Tibial artery (tissue), 4 donors: ENCODE results near the gene TBCD.
"Not testable (repeated sequence)": the region's sequence is repeated elsewhere in the genome, so short reads cannot be mapped to it uniquely, and the experiment has no call there.

Source experiments
- DNase-seq, 2 donors: peaks; one replicate each; pipeline ENCODE4 v3.0.0-alpha.2; 2019
- H3K27ac ChIP-seq, 2 donors: fragments of 200-600 bp; sonication (generic) in 1 of 2; 1 replicate in 1 of 2; 2 replicates in 1 of 2; pipeline ENCODE4 v1.5.1; 2018 to 2019; ENCODE audit warnings: mild to moderate bottlenecking in 1 of 2
- H3K27me3 ChIP-seq, 2 donors: fragments of 200-600 bp; sonication (generic) in 1 of 2; one replicate each; pipeline versions ENCODE4 v1.5.1 to v1.6.0; 2016 to 2019
- H3K36me3 ChIP-seq, 3 donors: fragments of 200-600 bp; sonication (generic) in 2 of 3; one replicate each; pipeline ENCODE4 v1.5.1; 2016 to 2019; ENCODE audit warnings: mild to moderate bottlenecking in 2 of 3
- H3K4me1 ChIP-seq, 4 donors: fragments of 200-600 bp; sonication (generic) in 2 of 4; 1 replicate in 3 of 4; 2 replicates in 1 of 4; pipeline ENCODE4 v1.5.1; 2016 to 2019
- H3K4me3 ChIP-seq, 2 donors: fragments of 200-600 bp; sonication (generic) in 1 of 2; 1 replicate in 1 of 2; 2 replicates in 1 of 2; pipeline ENCODE4 v1.5.1; 2018 to 2019; ENCODE audit warnings: mild to moderate bottlenecking in 2 of 2
- H3K9me3 ChIP-seq, 3 donors: fragments of 200-600 bp; sonication (generic) in 1 of 3; one replicate each; pipeline ENCODE4 v1.5.1; 2016 to 2019
- intact Hi-C: fragments of 100-400 bp; cut with DNase I; formaldehyde crosslinking; loops from one replicate; pipeline ENCODE4 v1.15.0; 2023; ENCODE audit warnings: low total_unique reads
- TF ChIP-seq, protein P1 (sequence below), 2 experiments: fragments of 200-600 bp in 1 of 2; fragments of 450-650 bp in 1 of 2; IDR thresholded peaks; one replicate each; pipeline ENCODE4 v1.5.1; 2017 to 2019; ENCODE audit warnings: antibody characterized with exemption in 2 of 2, mild to moderate bottlenecking in 1 of 2, moderate library complexity in 1 of 2

The TBCD gene

DNA sequence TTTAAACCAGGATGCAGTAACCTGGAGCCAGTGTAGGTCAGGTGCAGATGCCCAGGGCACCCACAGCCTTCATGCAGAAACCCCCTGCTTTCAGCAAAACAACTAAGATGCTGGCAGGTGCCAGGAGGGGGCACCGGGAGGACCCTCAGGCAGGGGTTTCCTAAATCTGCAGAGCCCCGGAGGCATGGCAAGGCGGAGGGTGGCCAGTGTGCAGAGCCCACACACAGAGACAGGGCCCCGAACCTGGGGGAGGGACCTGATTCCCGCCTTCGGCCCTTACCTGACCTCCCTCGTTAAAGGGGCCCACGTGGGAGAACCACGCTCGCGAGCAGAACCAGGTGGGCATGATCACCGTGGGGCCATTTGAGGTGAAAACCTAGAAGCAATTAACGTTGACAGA lies 213.5 kb downstream of the TBCD start:
- DNase-seq, result no peak
- no peaks in the 10 kb centered on the region for H3K27me3 ChIP-seq
- intact Hi-C loops, result loop anchor here (10.0 kb wide), 1 partner anchor 79 kb away; no protein-coding TSS in a partner anchor
- H3K27ac ChIP-seq, result no peak overlapping the region
- H3K36me3 ChIP-seq, result no peaks in the 10 kb centered on the region
- H3K4me1 ChIP-seq, result peaks cover 0 to 11% (median 9%) of the 10 kb centered on the region in 4 donors
- TF ChIP-seq, protein P1, sequence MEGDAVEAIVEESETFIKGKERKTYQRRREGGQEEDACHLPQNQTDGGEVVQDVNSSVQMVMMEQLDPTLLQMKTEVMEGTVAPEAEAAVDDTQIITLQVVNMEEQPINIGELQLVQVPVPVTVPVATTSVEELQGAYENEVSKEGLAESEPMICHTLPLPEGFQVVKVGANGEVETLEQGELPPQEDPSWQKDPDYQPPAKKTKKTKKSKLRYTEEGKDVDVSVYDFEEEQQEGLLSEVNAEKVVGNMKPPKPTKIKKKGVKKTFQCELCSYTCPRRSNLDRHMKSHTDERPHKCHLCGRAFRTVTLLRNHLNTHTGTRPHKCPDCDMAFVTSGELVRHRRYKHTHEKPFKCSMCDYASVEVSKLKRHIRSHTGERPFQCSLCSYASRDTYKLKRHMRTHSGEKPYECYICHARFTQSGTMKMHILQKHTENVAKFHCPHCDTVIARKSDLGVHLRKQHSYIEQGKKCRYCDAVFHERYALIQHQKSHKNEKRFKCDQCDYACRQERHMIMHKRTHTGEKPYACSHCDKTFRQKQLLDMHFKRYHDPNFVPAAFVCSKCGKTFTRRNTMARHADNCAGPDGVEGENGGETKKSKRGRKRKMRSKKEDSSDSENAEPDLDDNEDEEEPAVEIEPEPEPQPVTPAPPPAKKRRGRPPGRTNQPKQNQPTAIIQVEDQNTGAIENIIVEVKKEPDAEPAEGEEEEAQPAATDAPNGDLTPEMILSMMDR (IDR thresholded peaks at IDR 0.05), result no peak
- no peak overlapping the region for H3K4me3 ChIP-seq
- no peaks in the 10 kb centered on the region for H3K9me3 ChIP-seq

DNA sequence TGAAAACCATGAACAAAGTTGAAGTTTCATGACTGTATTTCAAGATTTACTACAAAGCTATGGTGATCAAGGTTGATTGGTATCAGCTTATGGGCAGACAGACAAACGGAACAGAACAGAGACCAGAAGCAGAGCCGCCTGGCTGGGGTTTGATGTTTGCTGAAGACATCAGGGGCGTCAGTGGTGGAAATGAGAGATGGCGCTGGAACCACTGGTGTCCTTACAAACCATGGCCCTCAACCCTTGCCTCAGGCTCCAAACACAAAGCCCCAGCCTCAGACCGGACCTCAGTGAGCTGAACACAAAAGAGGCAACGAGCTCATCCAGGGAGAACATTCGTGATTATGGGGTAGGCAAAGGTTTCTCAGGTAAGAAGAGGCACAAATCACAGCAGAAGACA lies 214.6 kb downstream of the TBCD start:
- peaks cover 0 to 11% (median 9%) of the 10 kb centered on the region in 4 donors for H3K4me1 ChIP-seq
- no peak for DNase-seq
- intact Hi-C loops, result loop anchor here (10.0 kb wide), 1 partner anchor 78 kb away; no protein-coding TSS in a partner anchor
- H3K36me3 ChIP-seq, result no peaks in the 10 kb centered on the region
- no peak overlapping the region for H3K4me3 ChIP-seq
- no peaks in the 10 kb centered on the region for H3K9me3 ChIP-seq
- H3K27me3 ChIP-seq, result no peaks in the 10 kb centered on the region
- no peak overlapping the region for H3K27ac ChIP-seq
- TF ChIP-seq, protein P1 (IDR thresholded peaks at IDR 0.05), result no peak

DNA sequence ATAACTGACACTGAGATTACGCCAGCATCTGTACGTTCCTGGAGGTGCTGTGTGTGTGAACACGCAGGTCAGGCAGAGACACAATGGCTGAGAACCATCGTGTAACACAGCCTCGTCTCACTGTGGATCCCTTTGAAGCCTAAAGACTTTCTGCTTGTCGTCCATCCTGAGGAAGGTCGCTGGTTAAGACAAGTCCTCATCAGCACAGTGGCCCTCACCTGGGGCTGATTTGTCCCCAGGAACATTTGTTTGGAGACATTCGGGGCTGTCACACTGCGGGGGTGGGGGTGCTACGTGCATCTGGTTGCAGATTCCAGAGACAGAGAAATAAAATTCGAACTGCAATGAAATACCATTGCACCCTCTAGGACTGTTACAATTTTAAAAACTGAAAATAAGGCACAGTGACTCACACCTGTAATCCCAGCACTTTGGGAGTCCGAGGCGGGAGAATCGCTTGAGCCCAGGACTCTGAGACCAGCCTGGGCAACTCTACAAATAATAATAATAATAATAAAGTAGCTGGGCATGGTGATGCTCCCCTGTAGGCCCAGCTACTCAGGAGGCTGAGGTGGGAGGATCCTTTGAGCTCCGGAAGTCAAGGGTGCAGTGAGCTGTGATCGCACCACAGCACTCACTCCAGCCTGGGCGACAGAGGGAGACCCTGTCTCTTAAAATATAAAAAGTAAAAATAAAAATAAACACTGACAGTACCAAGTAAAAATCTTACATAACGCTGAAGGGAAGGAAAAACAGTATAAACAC lies 215.6 kb downstream of the TBCD start:
- Histone ChIP-seq H3K27ac (no peak overlapping the region), H3K4me1 (peaks cover 0 to 11% (median 9%) of the 10 kb centered on the region in 4 donors), H3K36me3 (no peaks in the 10 kb centered on the region), H3K27me3 (no peaks in the 10 kb centered on the region), H3K9me3 (no peaks in the 10 kb centered on the region), H3K4me3 (no peak overlapping the region)
- intact Hi-C loops, result loop anchor here (10.0 kb wide), 1 partner anchor 77 kb away; no protein-coding TSS in a partner anchor
- DNase-seq, result no peak
- TF ChIP-seq, protein P1 (IDR thresholded peaks at IDR 0.05), result no peak

DNA sequence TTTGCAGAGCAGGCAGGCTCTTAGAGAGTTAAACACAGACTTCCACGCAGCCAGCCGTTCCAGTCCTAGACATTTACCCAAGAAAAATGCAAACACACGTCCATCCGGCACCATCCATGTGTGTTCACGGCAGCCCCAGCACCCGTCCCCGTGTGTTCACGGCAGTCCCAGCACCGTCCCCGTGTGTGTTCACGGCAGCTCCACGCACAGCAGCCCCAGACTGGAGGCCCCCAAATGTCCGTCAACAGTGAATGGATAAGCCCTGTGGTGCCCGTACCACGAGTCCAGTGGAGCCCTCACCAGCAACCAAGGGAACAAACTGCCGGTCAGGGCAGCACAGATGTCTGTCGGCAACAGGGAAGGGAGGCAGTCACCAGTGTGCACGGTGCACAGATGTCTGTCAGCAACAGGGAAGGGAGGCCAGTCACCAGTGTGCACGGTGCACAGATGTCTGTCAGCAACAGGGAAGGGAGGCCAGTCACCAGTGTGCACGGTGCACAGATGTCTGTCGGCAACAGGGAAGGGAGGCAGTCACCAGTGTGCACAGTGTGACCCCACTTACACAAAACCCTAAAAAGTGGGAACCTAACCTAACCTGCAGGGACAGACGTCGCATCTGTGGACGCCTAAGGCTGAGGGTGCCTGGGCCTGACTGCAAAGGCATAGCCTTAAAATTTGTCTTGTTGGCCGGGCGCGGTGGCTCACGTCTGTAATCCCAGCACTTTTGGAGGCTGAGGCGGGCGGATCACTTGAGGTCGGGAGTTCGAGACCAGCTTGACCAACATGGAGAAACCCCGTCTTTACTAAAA lies 216.4 kb downstream of the TBCD start:
- not testable (repeated sequence) for H3K9me3 ChIP-seq, H3K4me3 ChIP-seq, H3K27ac ChIP-seq, H3K27me3 ChIP-seq, H3K4me1 ChIP-seq, H3K36me3 ChIP-seq, DNase-seq
- intact Hi-C loops, result loop anchor here (10.0 kb wide), 1 partner anchor 77 kb away; no protein-coding TSS in a partner anchor

DNA sequence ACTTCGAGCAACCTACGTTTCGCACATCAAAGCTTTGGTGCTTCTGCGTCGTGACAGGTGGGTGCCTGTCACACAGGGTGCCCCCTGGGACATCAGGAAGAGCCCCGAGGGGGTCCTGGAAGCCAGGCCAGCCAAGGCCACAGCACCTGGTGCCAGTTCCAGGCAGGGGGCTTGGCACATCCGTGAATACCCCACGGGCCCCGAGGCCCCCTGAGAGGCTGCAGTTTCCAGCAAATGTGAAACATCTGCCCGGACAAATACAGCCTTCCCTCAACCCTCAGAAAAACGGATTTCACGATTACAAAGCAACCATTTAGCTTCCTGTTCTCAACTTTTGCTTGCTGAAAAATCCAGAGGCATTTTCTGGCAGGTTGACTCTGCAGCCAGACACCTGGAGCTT lies 218.2 kb downstream of the TBCD start:
- no peaks in the 10 kb centered on the region for H3K4me1 ChIP-seq
- H3K27ac ChIP-seq, result no peak overlapping the region
- no peaks in the 10 kb centered on the region for H3K9me3 ChIP-seq
- TF ChIP-seq, protein P1 (IDR thresholded peaks at IDR 0.05), result no peak
- no peak overlapping the region for H3K4me3 ChIP-seq
- no peaks in the 10 kb centered on the region for H3K36me3 ChIP-seq
- intact Hi-C loops, result no loop called here
- DNase-seq, result no peak
- H3K27me3 ChIP-seq, result peaks cover 0 to 3% of the 10 kb centered on the region in 2 donors
